HG02571 (cell line): ENCODE data around the gene GLCCI1.

Source experiments
- ATAC-seq: cut with Tn5 transposase; IDR thresholded peaks from one replicate; pipeline ENCODE4 v1.9.1; 2021; ENCODE audit warnings: mild to moderate bottlenecking, moderate library complexity; ENCODE audit not compliant: unreplicated experiment

The GLCCI1 gene

DNA sequence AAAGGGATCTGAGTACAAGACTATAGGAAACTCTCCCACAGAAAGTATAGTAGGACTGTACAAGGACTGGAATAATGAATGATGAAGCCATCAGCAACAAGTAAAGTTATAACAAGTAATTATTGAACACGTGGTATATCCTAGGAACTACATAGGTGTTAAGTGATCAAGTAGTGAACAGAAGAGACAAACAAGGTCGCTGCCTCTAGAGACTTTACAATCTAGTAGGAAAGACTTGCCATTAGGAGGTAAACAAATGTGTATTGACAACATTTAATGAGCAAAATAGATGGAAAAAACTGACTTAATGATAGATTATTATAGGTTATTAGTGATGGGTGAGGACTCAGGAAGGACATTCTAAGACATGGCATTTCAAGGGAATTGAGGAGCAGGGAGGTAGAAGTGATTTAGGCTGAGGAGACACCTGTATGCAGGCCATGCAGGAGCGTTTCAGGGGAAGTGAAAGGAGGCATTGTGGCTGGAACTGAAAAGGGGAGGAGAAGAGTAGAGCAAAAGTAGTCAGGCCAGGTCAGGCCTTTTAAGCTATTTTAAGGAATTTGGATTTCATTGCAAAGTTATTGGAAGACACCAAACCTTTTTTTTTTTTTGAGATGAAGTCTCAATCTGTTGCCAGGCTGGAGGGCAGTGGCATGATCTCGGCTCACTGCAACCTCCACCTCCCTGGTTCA lies 8.5 kb upstream of the GLCCI1 start:
- ATAC-seq, result peak; percentile 84

DNA sequence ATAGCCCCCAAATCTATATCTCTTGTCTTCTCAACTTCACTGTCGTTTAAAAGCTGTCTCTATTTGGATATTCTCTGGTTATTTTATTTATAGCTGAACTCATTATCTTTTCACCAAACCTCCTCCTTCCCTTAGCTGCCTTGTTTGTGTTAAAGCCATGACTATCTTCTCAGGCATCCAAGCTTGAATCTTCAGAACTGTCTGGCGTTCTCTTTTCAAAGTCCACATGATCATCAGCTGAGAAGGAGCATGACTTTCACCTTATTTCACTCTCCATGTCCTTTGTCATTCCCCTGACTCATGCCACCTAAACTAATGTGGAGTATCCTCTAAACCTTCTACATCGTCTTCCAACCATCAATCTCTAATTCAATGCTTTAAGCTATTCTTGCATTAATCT lies 5.7 kb upstream of the GLCCI1 start:
- ATAC-seq, result no peak

DNA sequence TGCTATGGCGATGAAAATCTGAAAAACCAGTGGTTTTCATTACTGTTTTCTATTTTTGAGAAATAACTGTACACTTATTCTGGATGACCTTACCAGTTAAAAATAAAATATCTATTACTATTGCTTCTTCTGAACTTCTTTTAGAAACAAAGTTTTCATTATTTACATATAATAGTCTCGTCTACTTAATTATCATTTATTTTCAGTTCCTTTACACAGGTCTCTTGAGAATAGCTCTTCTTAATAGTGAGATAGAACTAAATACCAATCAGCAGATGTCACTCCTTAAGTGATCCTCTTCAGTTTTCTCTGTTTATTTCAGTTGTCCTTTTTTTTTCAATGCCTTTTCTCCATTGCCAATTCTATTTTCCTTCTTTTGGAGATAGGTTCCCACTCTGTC lies 4.3 kb upstream of the GLCCI1 start:
- ATAC-seq, result no peak

DNA sequence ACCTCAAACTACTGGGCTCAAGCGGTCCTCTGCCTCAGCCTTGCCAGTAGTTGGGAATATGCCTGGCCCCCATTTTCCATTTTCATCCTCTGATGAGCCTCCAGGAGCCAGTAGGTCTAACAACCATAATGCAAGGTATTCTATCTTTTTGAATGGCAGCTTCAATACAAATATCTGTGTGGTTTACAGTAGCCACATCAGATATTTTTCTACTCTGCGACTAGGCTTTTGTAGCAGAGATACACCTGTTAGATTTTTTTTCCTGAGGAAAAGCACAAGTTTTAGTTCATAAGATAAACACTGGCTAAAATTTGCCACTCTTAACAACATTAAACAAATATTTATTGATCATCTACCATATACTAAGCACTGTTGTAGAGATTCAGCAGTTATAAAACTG lies 3.9 kb upstream of the GLCCI1 start:
- ATAC-seq, result no peak

DNA sequence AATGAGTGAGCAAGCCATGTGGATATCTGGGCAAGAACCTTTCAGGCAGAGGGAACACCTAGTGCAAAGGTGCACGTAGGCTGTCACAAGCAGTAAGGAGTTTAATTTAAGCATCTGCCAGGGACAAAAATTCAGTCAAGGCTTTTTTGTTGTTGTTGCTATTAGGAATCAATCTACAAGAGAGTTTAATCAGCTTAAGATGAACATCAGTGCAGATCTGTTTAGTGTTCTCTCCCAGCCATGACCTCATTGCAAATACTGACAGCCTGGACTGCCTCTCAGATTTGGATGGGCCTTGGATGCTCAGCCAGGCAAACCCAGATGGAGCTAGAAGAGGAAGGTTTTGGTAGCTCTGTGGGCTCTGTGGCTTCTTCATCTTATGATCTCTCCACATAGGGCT lies 3.3 kb upstream of the GLCCI1 start:
- no peak for ATAC-seq

DNA sequence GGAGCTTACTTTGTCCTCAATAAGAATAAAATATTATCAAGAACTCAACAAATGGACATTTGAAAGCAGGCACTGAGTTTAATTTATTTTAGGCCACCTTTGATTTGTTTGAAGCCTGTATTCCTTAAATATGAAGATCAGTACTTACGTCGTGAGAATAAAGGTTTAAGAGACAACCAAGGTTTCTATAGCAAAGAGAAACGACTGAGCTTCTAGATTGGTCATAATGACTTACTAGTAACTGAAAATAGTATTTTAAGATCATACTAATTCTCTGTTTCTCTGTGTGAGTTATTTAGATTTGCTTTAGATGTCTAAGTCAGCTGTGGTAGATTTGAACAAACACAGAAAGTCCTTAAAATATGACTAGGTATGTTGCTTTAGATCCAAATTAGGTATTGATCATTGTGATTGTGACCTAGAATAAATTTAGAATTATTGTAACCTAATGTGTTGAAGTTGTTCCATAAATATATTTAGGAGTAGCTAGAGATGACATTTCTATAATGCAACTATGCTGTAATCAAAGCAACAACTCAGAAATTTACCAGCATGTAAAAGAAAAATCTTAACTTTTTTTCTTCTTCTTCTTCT lies 2.4 kb upstream of the GLCCI1 start:
- ATAC-seq, result no peak

DNA sequence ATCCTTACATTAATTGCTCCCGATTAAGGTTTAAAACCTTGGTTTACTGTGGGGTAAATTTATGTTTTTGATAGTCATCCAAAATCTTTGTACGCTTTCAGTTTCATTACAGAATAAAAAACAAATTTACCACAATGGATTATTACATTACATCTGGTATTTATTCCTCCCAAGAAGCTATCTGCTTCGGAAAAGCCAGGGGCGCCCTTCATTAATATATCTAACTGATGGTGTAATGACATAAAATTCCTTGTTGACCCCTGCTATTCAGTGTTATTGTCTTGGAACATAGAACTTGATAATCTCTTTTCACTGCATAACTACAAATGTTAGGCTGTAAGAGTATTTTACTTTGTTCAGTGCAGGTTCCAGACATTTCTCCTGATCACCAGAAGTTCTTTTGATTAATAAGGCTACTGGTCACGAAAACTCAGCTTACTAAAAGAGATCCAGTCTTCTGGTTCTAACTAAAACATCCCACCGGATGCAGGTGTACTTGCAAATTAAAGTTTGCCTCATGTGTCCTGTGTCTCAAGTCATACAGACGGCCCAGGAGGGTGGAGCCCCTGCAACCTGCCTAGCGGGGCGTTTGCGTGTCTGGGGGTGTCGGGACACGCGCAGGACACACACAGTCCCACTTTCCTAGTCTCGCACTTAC lies 581 bp upstream of the GLCCI1 start:
- no peak for ATAC-seq

DNA sequence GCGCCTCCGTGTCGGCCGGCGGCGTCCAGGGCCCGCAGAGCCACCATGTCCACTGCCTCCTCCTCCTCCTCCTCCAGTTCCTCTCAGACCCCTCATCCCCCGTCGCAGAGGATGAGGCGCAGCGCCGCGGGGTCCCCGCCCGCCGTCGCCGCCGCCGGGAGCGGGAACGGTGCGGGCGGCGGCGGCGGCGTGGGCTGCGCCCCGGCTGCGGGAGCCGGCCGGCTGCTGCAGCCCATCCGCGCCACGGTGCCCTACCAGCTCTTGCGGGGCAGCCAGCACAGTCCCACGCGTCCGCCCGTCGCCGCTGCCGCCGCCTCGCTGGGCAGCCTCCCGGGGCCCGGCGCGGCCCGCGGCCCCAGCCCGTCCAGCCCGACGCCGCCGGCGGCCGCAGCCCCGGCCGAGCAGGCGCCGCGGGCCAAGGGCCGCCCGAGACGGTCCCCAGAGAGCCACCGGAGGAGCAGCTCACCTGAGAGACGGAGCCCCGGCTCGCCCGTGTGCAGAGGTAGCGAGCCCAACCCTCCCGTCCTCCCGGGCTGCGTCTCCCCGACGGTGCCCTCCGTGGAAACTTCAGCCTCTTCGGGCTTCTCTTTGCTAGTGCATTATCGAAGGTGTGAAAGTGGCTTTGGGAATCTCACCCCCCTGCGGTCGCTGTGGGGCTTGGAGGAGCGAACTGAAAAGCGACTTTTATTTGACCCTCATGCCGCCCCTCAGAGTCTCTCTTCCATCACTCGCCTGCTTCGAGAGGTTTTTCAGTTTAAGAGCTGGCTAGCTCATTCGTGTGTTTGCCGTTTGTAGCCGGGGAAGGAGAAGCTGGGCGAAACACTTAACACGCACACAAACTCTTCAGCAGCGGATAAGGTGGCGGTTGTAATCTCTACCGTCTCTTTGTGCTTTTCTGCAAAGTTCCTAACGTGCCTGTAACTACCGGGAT lies 975 bp downstream of the GLCCI1 start:
- no peak for ATAC-seq

DNA sequence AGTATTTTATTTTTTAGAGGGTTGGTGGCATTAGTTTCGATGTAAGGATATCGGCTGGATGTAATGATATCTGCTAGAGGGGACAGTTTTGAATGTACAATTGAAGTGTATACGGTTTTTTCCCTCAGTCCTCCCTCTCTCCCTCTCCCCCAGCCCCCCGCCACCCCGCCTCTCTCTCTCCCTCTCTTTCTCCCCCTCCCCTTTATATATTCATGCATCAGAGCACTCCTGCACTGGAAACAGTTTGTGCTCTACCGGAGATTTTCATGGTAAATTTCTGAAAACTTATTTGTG lies 1.6 kb downstream of the GLCCI1 start:
- ATAC-seq, result no peak

DNA sequence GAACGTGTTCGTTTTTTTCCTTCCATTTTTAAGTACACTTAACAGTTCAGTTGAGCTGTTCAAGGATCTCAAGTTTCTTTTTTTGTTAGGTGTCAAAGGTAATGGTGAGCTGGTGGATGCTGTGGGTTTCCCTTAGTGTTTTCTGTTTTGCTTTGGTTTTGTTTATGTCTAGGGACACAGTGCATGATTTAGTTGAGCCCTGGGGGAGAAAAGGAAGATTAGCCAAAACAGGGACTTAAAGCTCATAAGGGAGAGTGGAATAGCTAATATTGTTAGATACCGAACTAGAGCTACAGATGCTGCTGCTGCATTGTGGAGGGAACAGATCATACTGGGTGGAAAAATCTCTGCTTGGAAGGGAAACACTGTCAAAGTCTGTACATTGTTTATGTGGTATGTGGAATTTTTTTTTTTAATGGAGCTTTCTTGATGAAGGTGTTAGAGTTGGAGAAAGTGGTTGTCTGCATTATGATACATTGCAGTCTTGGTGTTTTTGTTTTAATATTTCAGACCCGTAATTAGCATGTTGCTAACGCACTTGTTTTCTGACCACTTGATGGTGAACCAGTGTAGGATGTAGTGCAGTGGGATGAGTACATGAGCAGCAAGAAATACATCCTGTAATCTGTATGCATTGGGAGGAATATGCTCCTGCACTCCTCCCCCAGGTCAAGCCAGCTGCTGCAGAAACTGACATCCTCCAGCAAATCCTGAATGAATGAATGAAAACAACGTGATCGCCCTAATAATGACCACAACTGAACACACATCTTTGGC lies 2.1 kb downstream of the GLCCI1 start:
- no peak for ATAC-seq

DNA sequence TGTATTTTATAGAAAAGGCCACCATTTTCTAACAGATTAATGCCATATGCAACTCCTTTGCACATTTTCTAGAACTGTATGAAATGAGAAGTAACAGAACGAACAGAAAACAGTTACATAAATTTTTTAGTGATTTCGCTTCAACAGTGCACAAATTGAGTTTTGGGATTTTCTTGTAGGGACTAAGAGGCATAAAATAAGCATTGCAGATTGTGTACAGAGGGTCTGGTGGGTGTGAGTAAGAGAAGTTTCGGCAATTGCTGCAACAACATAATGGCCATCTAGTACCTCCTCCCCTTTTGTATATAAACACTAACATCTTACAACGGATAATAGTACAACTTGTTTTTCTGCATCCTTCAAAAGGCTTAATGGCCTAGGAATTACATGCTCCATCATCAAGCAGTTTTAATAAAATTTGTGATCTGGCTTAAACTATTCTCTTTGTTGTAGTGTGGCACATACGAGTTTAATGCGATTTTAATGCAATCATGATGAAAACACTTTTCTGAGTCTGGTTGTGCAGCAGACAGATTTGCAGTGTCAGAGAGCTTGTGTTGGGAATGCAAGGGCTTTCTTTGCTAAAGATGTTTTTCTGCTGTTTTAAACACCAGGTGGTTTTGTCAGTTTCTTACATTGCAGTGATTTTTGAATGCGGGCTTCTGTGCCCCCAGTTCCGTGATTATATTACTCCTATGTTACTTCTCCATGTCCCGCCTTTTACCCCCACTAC lies 2.9 kb downstream of the GLCCI1 start:
- no peak for ATAC-seq

DNA sequence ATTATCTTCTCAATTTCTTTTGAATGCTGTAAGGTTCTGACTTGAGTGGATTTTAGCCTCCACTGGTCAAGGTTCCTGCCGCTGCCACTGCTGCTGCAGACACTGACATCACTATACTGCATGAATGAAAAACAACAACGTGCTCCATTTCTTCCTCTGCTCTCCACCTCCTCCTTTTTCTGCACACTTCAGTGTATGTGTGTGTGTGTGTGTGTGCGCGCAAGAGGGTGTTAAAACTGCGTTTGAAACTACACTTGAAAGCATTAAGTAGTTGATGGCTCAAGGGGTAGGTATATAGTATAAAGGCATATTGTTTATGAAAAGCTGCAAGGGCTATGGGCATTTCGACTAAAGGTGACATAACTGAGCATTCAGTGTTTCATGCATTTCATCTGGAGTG lies 3.5 kb downstream of the GLCCI1 start:
- ATAC-seq, result no peak

DNA sequence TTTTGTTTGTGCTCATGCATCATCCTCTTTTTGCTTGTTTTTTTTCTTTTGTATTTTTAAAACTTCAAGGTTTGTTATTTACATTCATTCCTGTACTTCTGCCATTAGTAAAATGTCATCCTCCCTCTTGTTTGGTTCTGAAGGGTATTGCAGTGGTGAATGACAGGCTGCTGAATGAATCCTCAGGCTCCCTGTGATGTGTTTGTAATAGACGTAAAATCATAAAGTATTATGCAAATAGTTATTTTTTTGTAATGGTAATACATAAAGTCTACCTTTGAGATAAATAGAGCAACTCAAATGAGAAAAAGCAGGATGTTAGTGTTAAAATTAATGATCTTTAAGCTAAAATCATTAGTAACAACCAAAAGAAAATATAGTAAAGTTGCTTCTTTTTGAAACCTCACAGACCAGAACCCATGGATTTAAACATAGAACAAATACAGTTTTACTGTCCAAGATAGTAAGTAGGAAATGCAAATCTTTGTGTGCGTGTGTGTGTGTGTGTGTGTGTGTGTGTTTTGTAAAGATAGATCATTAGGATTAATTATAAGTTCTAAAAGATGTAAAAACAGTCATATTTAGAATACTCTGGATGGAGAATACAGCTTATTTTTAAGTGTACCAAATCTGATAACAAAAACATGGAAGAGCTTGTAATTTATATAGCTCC lies 4.5 kb downstream of the GLCCI1 start:
- ATAC-seq, result no peak

DNA sequence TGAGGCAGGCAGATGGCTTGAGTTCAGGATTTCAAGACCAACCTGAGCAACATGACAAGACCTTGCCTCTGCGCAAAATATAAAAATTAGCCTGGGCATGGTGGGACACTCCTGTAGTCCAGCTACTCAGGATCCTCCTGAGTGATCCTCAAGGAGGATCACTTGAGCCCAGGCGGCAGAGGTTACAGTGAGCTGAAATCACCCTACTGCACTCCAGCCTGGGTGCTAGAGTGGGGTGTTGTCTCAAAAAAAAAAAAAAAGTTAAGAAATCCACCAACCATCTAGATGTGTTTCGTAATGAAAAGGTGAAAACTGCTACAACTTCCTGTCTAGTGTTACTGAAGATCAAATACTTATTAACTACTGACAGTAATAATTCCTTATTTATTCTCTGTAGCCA lies 8.1 kb downstream of the GLCCI1 start:
- no peak for ATAC-seq

DNA sequence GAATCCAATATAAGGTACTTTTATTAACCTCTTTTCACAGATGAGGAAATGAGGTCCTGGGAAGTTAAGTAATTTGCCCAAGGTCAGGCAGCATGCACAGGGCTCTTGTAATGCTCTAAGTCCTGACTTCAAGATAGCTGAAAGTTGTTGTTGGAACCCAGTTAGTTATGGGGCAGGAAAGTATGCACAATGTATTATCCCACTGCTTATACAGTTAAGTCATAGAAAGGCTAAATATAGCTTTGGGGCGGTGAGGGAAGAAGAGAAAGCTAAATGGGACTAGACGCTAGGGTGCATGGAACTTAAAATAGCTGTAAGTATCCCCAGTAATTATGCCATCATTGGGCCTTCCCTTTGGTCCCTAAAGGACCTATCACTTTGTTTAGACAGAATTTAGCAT lies 9.2 kb downstream of the GLCCI1 start:
- ATAC-seq, result no peak

DNA sequence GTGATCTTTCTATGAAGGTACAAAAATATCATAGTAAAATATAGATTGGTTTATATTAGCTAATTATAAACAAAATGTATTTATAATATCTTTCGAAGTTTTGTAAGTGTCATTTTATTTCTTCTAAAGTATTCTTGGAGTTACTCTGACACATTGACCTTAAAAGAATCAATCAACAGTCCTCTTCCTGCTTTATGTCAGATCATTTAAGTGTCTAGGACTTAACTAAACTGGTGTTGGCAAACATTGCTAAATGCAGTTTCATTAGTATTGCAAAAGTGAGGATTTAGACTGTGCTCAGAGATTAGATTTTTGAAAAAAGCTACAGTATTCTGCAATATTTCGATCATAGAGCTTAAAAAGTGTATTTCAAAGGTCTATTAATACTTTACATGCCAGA lies 10.3 kb downstream of the GLCCI1 start:
- ATAC-seq, result no peak

DNA sequence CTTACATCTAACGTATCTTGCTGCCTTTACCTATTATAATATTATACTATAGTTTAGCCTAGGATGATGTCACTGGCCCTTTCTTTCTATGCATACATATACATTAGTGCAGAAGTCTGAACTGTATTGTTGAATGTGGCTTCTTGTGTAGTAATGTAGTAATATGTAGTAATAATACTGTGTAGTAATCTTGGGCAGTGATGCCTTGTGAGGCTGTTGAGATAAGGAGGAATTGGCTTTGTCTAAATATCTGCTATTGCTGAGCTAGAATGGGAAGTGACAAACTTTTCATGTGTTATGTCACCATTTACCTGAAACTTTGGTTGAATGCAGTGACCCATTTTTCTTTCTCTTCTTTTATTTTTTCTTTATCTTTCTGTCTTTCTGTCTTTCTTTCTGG lies 11.0 kb downstream of the GLCCI1 start:
- no peak for ATAC-seq

DNA sequence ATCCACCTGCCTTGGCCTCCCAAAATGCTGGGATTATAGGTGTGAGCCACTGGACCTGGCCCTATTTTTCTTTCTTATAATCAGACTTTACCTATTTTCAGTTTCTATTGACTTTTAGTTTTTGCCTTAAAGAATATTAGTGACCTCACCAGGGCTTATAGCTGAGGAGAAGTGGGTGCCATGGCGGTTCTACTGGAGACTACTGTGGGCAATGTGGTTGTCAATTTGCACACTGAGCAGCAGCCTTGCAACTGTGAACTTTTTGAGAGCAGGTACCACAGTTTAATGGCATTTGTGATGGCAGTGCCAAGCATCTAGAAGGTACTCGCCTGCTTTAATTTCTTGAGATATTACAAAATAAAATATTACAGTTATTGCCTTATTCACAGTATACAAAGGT lies 11.5 kb downstream of the GLCCI1 start:
- ATAC-seq, result no peak

DNA sequence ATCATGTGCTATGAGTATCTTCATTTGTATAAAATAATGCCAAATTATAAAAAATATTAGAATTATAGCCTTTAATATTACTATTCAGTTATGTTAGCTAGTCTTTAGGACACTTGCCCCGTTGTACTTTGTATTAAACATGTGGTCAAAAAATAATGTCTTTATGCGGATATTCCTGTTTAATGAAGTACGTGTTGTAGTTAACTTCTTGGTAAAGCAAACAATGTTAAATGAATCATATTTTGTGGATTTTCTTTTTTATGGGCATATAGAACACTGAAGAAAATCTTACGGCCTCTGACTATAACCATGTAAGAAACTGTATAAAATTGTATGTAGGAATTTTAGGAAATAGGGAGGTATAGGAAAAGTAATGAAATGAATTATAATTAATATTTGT lies 14.3 kb downstream of the GLCCI1 start:
- ATAC-seq, result no peak

DNA sequence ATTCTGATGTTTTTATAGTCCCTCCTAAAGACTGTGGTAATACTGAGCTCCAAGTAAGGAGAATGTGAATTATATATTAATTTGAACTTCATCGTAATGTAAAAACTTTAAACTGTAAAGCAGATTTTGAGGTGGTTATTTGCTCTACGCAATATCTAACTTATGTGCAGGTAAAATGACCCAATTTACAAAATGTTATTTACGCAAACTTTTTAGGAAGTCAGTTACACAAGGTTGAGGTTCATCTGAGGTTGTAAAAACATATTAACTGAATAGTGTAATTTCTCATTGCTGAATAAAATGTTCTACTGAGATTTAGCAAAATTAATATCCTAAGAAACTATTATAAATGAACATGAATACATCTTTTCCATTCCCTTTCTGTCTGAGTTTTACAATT lies 15.8 kb downstream of the GLCCI1 start:
- no peak for ATAC-seq
